H1 (cell line): ENCODE results near the gene RNF182. TPM values are rescaled to one million over a fixed set of nuclear protein-coding genes. Genes with fewer than 3 reads are reported as not detected.

ENCODE experiments used
- CTCF ChIA-PET: fragments of 300-600 bp; sonication (Branson Sonifier 250); formaldehyde crosslinking; loops from one replicate; lab custom pipeline; 2021; ENCODE audit not compliant: partially characterized antibody; lab: Charles Lee
- POLR2A ChIA-PET: fragments of 300-600 bp; sonication (Branson Sonifier 250); formaldehyde crosslinking; loops from one replicate; lab custom pipeline; 2021; ENCODE audit warnings: inconsistent platforms; ENCODE audit not compliant: partially characterized antibody; lab: Charles Lee
- DNase-seq, 2 experiments: peaks; one replicate each; pipeline versions ENCODE4 v3.0.0 to v3.0.0-alpha.2; 2010 to 2022; ENCODE audit warnings: low spot score in 2 of 2, low read depth in 1 of 2, mixed read lengths in 1 of 2
- FAIRE-seq: peaks from 2 replicates; lab custom pipeline; 2011; peaks lifted over from hg19 to GRCh38; lab: Jason Lieb, UNC
- H2AFZ ChIP-seq: 2 replicates; pipeline ENCODE4 v1.8.1; 2012; ENCODE audit warnings: low read length, inconsistent platforms
- H2AK5ac ChIP-seq: 2 replicates; pipeline ENCODE4 v1.6.1; 2013; ENCODE audit warnings: low read depth, low read length
- H2BK120ac ChIP-seq: replicated peaks from 2 replicates; pipeline ENCODE3; 2013; ENCODE audit warnings: low read depth, low read length, inconsistent platforms
- H2BK12ac ChIP-seq: 2 replicates; pipeline ENCODE4 v1.6.1; 2013; ENCODE audit warnings: low read depth, low read length
- H2BK15ac ChIP-seq: 2 replicates; pipeline ENCODE4 v1.6.1; 2013; ENCODE audit warnings: low read length
- H2BK20ac ChIP-seq: 2 replicates; pipeline ENCODE4 v1.6.1; 2013; ENCODE audit warnings: low read length
- H2BK5ac ChIP-seq: 2 replicates; pipeline ENCODE4 v1.6.1; 2013; ENCODE audit warnings: low read depth, low read length
- H3K14ac ChIP-seq: 2 replicates; pipeline ENCODE4 v1.6.1; 2013; ENCODE audit warnings: inconsistent platforms; ENCODE audit not compliant: insufficient read length
- H3K18ac ChIP-seq: 2 replicates; pipeline ENCODE4 v1.6.1; 2013; ENCODE audit warnings: low read length; ENCODE audit errors: extremely low read depth
- H3K23ac ChIP-seq: 2 replicates; pipeline ENCODE4 v1.6.1; 2013; ENCODE audit warnings: inconsistent platforms; ENCODE audit not compliant: insufficient read length
- H3K23me2 ChIP-seq: 2 replicates; pipeline ENCODE4 v1.6.1; 2013; ENCODE audit warnings: low read depth, low read length
- H3K27ac ChIP-seq: 2 replicates; pipeline ENCODE4 v1.6.1; 2011; ENCODE audit warnings: low read depth, low read length, inconsistent platforms
- H3K27me3 ChIP-seq, 4 experiments: replicated peaks in 1 of 4; 1 replicate in 1 of 4; 2 replicates in 3 of 4; pipeline versions ENCODE4 v1.6.1 to v1.8.1; 2011 to 2013; ENCODE audit warnings: low read length in 3 of 4, mild to moderate bottlenecking in 3 of 4, inconsistent platforms in 2 of 4, mixed read lengths in 2 of 4, moderate library complexity in 1 of 4; ENCODE audit not compliant: control insufficient read depth in 3 of 4, insufficient read depth in 3 of 4; ENCODE audit errors: extremely low read depth in 1 of 4
- H3K36me3 ChIP-seq, 4 experiments: 2 replicates each; pipeline versions ENCODE4 v1.6.1 to v1.8.1; 2011 to 2013; ENCODE audit warnings: mild to moderate bottlenecking in 4 of 4, low read length in 3 of 4, moderate library complexity in 2 of 4, control low read depth in 1 of 4, inconsistent platforms in 1 of 4; ENCODE audit not compliant: insufficient read depth in 4 of 4, control insufficient read depth in 2 of 4
- H3K4ac ChIP-seq: replicated peaks from 2 replicates; pipeline ENCODE3; 2013; ENCODE audit warnings: low read length, low read depth, mixed read lengths, inconsistent platforms; ENCODE audit not compliant: insufficient read length
- H3K4me1 ChIP-seq, 4 experiments: replicated peaks in 1 of 4; 1 replicate in 1 of 4; 2 replicates in 3 of 4; pipeline versions ENCODE4 v1.6.1 to v1.8.1; 2011 to 2013; ENCODE audit warnings: low read length in 3 of 4, inconsistent platforms in 2 of 4, mixed read lengths in 1 of 4; ENCODE audit not compliant: insufficient read depth in 4 of 4, control insufficient read depth in 3 of 4
- H3K4me2 ChIP-seq, 2 experiments: 2 replicates each; pipeline versions ENCODE4 v1.6.1 to v1.8.1; 2011 to 2013; ENCODE audit warnings: low read depth in 2 of 2, low read length in 2 of 2, control low read depth in 1 of 2, inconsistent platforms in 1 of 2, mild to moderate bottlenecking in 1 of 2; ENCODE audit not compliant: insufficient read depth in 1 of 2
- H3K4me3 ChIP-seq, 4 experiments: fragments of 200-600, 300-600 bp in 1 of 4; sonication (generic), shearing (Covaris generic), sonication (Bioruptor Twin) in 1 of 4; 2 replicates each; pipeline versions ENCODE4 v1.5.1 to v1.8.1; 2011 to 2016; ENCODE audit warnings: low read length in 4 of 4, low read depth in 3 of 4, control low read depth in 2 of 4, inconsistent platforms in 2 of 4, mild to moderate bottlenecking in 2 of 4, mixed read lengths in 1 of 4, moderate library complexity in 1 of 4; ENCODE audit not compliant: insufficient read depth in 2 of 4; ENCODE audit errors: extremely low read depth in 1 of 4
- H3K56ac ChIP-seq: replicated peaks from 2 replicates; pipeline ENCODE3; 2013; ENCODE audit warnings: low read depth, mild to moderate bottlenecking, mixed read lengths, low read length, inconsistent platforms; ENCODE audit not compliant: insufficient read length
- H3K79me1 ChIP-seq: 2 replicates; pipeline ENCODE4 v1.6.1; 2013; ENCODE audit warnings: low read depth, low read length, control low read depth
- H3K79me2 ChIP-seq, 2 experiments: 2 replicates each; pipeline versions ENCODE4 v1.6.1 to v1.8.1; 2012 to 2013; ENCODE audit warnings: low read length in 2 of 2, mild to moderate bottlenecking in 2 of 2, inconsistent platforms in 1 of 2; ENCODE audit not compliant: insufficient read depth in 2 of 2, control insufficient read depth in 1 of 2
- H3K9ac ChIP-seq, 4 experiments: replicated peaks in 1 of 4; 1 replicate in 1 of 4; 2 replicates in 3 of 4; pipeline versions ENCODE4 v1.6.1 to v1.8.1; 2011 to 2013; ENCODE audit warnings: low read depth in 3 of 4, low read length in 3 of 4, control low read depth in 2 of 4, mild to moderate bottlenecking in 2 of 4, moderate library complexity in 2 of 4, inconsistent platforms in 1 of 4; ENCODE audit errors: extremely low read depth in 1 of 4
- H3K9me3 ChIP-seq, 2 experiments: 2 replicates each; pipeline versions ENCODE4 v1.6.1 to v1.8.1; 2012 to 2013; ENCODE audit warnings: mild to moderate bottlenecking in 2 of 2, moderate library complexity in 2 of 2, control low read depth in 1 of 2, inconsistent platforms in 1 of 2, low read depth in 1 of 2, low read length in 1 of 2, mixed read lengths in 1 of 2; ENCODE audit not compliant: insufficient read depth in 2 of 2
- H4K20me1 ChIP-seq, 2 experiments: replicated peaks in 1 of 2; 2 replicates each; pipeline versions ENCODE3 to v1.8.1; 2011 to 2013; ENCODE audit warnings: inconsistent platforms in 2 of 2, low read length in 2 of 2, mild to moderate bottlenecking in 1 of 2; ENCODE audit not compliant: insufficient read depth in 2 of 2, control insufficient read depth in 1 of 2
- H4K5ac ChIP-seq: 2 replicates; pipeline ENCODE4 v1.6.1; 2013; ENCODE audit warnings: low read length, low read depth, mixed read lengths, inconsistent platforms; ENCODE audit not compliant: insufficient read length
- H4K8ac ChIP-seq: 2 replicates; pipeline ENCODE4 v1.8.0; 2013; ENCODE audit warnings: mild to moderate bottlenecking, moderate library complexity, low read length, inconsistent platforms; ENCODE audit not compliant: insufficient read depth; ENCODE audit errors: extremely low read depth
- H4K91ac ChIP-seq: replicated peaks from 2 replicates; pipeline ENCODE3; 2013; ENCODE audit warnings: low read length, mixed read lengths, inconsistent platforms; ENCODE audit not compliant: insufficient read length
- ASH2L ChIP-seq: fragments of 200-600, 300-600 bp; sonication (generic); IDR thresholded peaks from one replicate; pipeline ENCODE4 v1.7.1; 2017; ENCODE audit warnings: low read length
- ATF3 ChIP-seq: IDR thresholded peaks from 2 replicates; pipeline ENCODE4 v1.6.1; 2011; ENCODE audit warnings: low read depth, mild to moderate bottlenecking, low read length; ENCODE audit not compliant: insufficient read depth
- KDM5A ChIP-seq: fragments of 200-600 bp; IDR thresholded peaks from 2 replicates; pipeline ENCODE4 v1.7.1; 2012; ENCODE audit warnings: mild to moderate bottlenecking, low read length, inconsistent platforms, mixed read lengths
- POLR2AphosphoS5 ChIP-seq: IDR thresholded peaks from 2 replicates; pipeline ENCODE4 v1.6.1; 2011; ENCODE audit warnings: low read depth, low read length
- SIX5 ChIP-seq: IDR thresholded peaks from 2 replicates; pipeline ENCODE4 v1.6.1; 2011; ENCODE audit warnings: mild to moderate bottlenecking, low read depth, low read length
- USF2 ChIP-seq: IDR thresholded peaks from 2 replicates; pipeline ENCODE4 v1.6.1; 2011; ENCODE audit warnings: low read length, improper control_type of control experiment
- WGBS, 2 experiments: shearing (Covaris generic) in 1 of 2; methylation state at CpG; one replicate each; pipeline versions ENCODE4 v1.1.6 to v1.1.7; 2013 to 2015; ENCODE audit warnings: low lambda C conversion rate in 2 of 2, mixed read lengths in 2 of 2, inconsistent platforms in 1 of 2, low coverage in 1 of 2, missing lambda C conversion rate in 1 of 2; ENCODE audit not compliant: insufficient replicate concordance in 2 of 2, insufficient coverage in 1 of 2, insufficient read length in 1 of 2; ENCODE audit errors: extremely low coverage in 1 of 2, missing lambda C conversion rate in 1 of 2; 5-methylcytosine and 5-hydroxymethylcytosine counted together
- polyA plus RNA-seq, 7 experiments: library from polyadenylated mRNA; depleted of rRNA in 3 of 7; stranded (reverse) in 5 of 7; unstranded in 2 of 7; fragments of >200 nt in 5 of 7; fragments of 200-250 nt in 2 of 7; gene quantifications; 1 replicate in 5 of 7; 2 replicates in 1 of 7; 4 replicates in 1 of 7; pipeline versions ENCODE4 v1.2.1 to v1.2.3, GENCODE V29; 2011 to 2013; ENCODE audit warnings: missing spikeins in 2 of 7, mixed read lengths in 2 of 7
- total RNA-seq: library from RNA; stranded (reverse); fragmentation: NEBNext Ultra II Directional; extraction: Animal tissue kit (Norgen Biotek cat#: 25700); gene quantifications from 2 replicates; pipeline ENCODE4 v1.2.1, GENCODE V29; 2021
- TF ChIP-seq, protein P1 (sequence below): IDR thresholded peaks from 2 replicates; pipeline ENCODE4 v1.6.1; 2012; ENCODE audit warnings: inconsistent platforms

The RNF182 gene
- total and polyA plus RNA-seq, 2 of the 8 experiments (the other 6 are each of a cell fraction or from before 2014, with no cell fraction given), result 6.2 to 10.7 TPM

GRCh38 chr6:13993416-13993815 lies 68.7 kb downstream of the RNF182 start:
- DNase-seq (no peak), FAIRE-seq (no peak)
- no peak overlapping the region for H2BK5ac ChIP-seq

More at GRCh38 chr6:13993416-13993815, 68.7 kb downstream of the RNF182 start:
- no peak overlapping the region for H4K5ac ChIP-seq
- no peak overlapping the region for H3K4me2 ChIP-seq
- WGBS, 2 experiments, result 83% methylated on average over 2 of the region's 2 CpGs; no CpG with 5 or more reads in 1 of the 2 experiments
- no peak overlapping the region for H4K91ac ChIP-seq
- H2BK12ac ChIP-seq, result no peak overlapping the region
- no peak overlapping the region for H3K4ac ChIP-seq
- no peak overlapping the region for H2AFZ ChIP-seq
- H3K27ac ChIP-seq, result no peak overlapping the region
- CTCF ChIA-PET, result no interaction called here
- no peak overlapping the region for H3K4me3 ChIP-seq
- H3K36me3 ChIP-seq, result no peaks in the 10 kb centered on the region
- no peaks in the 10 kb centered on the region for H3K23me2 ChIP-seq
- TF ChIP-seq POLR2AphosphoS5, result no peak
- TF ChIP-seq SIX5, result no peak
- TF ChIP-seq ATF3, result no peak
- TF ChIP-seq, protein P1, sequence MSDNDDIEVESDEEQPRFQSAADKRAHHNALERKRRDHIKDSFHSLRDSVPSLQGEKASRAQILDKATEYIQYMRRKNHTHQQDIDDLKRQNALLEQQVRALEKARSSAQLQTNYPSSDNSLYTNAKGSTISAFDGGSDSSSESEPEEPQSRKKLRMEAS, result no peak
- no peak for TF ChIP-seq KDM5A
- no peak for TF ChIP-seq USF2
- TF ChIP-seq ASH2L, result no peak
- TF ChIP-seq, all 59 proteins: peak for 0
- H3K9me3 ChIP-seq, result no peaks in the 10 kb centered on the region
- no peak overlapping the region for H2AK5ac ChIP-seq
- H3K79me1 ChIP-seq, result no peaks in the 10 kb centered on the region
- H2BK15ac ChIP-seq, result no peak overlapping the region
- no peak overlapping the region for H3K9ac ChIP-seq
- POLR2A ChIA-PET, result no interaction called here
- 0 out of 7 replicates have a peak, but pooled peaks cover 0 to 2% (median 0%) of the 10 kb centered on the region in 4 experiments for H3K4me1 ChIP-seq
- H2BK20ac ChIP-seq, result no peak overlapping the region
- no peak overlapping the region for H4K8ac ChIP-seq
- H3K23ac ChIP-seq, result no peak overlapping the region
- no peak overlapping the region for H3K14ac ChIP-seq
- no peaks in the 10 kb centered on the region for H3K79me2 ChIP-seq
- no peaks in the 10 kb centered on the region for H4K20me1 ChIP-seq
- H2BK120ac ChIP-seq, result no peak overlapping the region
- H3K18ac ChIP-seq, result no peak overlapping the region
- no peak overlapping the region for H3K56ac ChIP-seq
- no peaks in the 10 kb centered on the region for H3K27me3 ChIP-seq
